ENCODE results near the gene EXOG.

DNA sequence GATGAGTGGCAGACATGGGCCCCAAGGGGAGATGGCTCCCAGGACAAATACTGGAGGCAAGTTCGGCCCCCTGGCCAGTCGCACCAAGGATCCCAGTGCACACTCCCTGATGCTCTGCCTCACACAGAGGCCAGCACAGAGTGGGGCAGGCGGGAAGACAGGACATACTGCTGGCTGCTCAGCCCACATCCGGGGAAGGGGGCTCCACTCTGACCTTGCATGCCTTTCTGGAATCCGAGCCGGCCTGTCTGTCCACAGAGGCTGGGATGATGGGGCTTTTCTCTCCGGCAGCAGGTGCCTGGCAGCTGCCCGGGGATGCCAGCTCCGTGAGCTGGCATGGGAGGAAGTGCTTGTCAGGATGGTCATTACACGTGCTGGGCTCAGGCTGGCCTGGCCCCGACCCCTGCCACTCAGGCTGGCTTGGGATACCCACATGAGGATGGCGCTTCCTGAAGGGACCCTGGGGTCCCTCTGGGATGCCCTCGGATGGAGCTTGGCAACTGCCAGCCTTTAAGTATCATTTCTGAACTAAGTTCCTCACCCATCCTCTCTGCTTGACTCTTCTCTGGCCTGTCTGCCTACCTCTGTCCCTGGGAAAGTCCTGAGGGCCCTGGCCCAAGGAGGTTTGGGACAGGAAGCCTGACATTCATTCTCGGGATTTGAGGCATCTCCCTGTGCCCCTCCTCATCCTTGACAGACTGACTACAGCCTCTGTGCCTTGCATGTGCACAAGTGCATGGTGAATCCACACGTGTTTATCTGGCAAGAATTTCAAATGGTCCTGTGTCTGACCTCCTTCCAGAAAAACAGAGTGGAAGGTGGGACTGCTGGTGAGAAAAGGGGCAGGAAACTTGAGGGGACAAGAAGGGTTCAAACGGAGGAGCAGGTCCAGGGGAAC lies 46.5 kb downstream of the EXOG start:
- TF ChIP-seq, protein P1, sequence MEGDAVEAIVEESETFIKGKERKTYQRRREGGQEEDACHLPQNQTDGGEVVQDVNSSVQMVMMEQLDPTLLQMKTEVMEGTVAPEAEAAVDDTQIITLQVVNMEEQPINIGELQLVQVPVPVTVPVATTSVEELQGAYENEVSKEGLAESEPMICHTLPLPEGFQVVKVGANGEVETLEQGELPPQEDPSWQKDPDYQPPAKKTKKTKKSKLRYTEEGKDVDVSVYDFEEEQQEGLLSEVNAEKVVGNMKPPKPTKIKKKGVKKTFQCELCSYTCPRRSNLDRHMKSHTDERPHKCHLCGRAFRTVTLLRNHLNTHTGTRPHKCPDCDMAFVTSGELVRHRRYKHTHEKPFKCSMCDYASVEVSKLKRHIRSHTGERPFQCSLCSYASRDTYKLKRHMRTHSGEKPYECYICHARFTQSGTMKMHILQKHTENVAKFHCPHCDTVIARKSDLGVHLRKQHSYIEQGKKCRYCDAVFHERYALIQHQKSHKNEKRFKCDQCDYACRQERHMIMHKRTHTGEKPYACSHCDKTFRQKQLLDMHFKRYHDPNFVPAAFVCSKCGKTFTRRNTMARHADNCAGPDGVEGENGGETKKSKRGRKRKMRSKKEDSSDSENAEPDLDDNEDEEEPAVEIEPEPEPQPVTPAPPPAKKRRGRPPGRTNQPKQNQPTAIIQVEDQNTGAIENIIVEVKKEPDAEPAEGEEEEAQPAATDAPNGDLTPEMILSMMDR (IDR thresholded peaks at IDR 0.05): no peak
- TF ChIP-seq POLR2A (IDR thresholded peaks at IDR 0.05): no peak
- TF ChIP-seq POLR2AphosphoS5 (IDR thresholded peaks at IDR 0.05; ENCODE audit: insufficient read depth in 1 of 2, low read depth in 1 of 2): no peak
